Measurements from ENCODE around the gene PCBP3.
"Not testable (repeated sequence)": the region's sequence is repeated elsewhere in the genome, so short reads cannot be mapped to it uniquely, and the experiment has no call there.

Gene PCBP3

GRCh38 chr21:45894450-45894825 lies 250.9 kb downstream of the PCBP3 start:
- DNase-seq (ENCODE audit: low spot score): no peak

- no peak for DNase-seq (ENCODE audit: low spot score)
These were observed 251.6 kb downstream of the PCBP3 start for GRCh38 chr21:45894906-45895777.

- DNase-seq (ENCODE audit: low spot score): no peak
These were observed 252.3 kb downstream of the PCBP3 start for GRCh38 chr21:45895778-45896370.

GRCh38 chr21:45896431-45896830 lies 252.9 kb downstream of the PCBP3 start:
- not testable (repeated sequence) for DNase-seq (ENCODE audit: low spot score)

- no peak for DNase-seq (ENCODE audit: low spot score)
These were observed 253.9 kb downstream of the PCBP3 start for GRCh38 chr21:45897191-45898027.

GRCh38 chr21:45898028-45898350 lies 254.5 kb downstream of the PCBP3 start:
- no peak for DNase-seq (ENCODE audit: low spot score)

- DNase-seq (ENCODE audit: low spot score): no peak
These were observed 255.3 kb downstream of the PCBP3 start for GRCh38 chr21:45898781-45899180.

GRCh38 chr21:45899317-45900033 lies 255.9 kb downstream of the PCBP3 start:
- no peak for DNase-seq (ENCODE audit: low spot score)

GRCh38 chr21:45900034-45900868 lies 256.7 kb downstream of the PCBP3 start:
- DNase-seq (ENCODE audit: low spot score): no peak

- no peak for DNase-seq (ENCODE audit: low spot score)
These were observed 257.7 kb downstream of the PCBP3 start for GRCh38 chr21:45901061-45901690.

GRCh38 chr21:45902292-45902995 lies 258.9 kb downstream of the PCBP3 start:
- no peak for DNase-seq (ENCODE audit: low spot score)

- no peak for DNase-seq (ENCODE audit: low spot score)
These were observed 261.7 kb downstream of the PCBP3 start for GRCh38 chr21:45905196-45905595.

GRCh38 chr21:45906196-45906805 lies 262.8 kb downstream of the PCBP3 start:
- DNase-seq (ENCODE audit: low spot score): no peak

- no peak for DNase-seq (ENCODE audit: low spot score)
These were observed 263.3 kb downstream of the PCBP3 start for GRCh38 chr21:45906859-45907258.

- DNase-seq (ENCODE audit: low spot score): no peak
These were observed 265.2 kb downstream of the PCBP3 start for GRCh38 chr21:45908536-45909237.

GRCh38 chr21:45909238-45909988 lies 265.9 kb downstream of the PCBP3 start:
- no peak for DNase-seq (ENCODE audit: low spot score)

GRCh38 chr21:45910155-45910547 lies 266.6 kb downstream of the PCBP3 start:
- DNase-seq (ENCODE audit: low spot score): no peak

GRCh38 chr21:45910548-45911221 lies 267.2 kb downstream of the PCBP3 start:
- DNase-seq (ENCODE audit: low spot score): no peak

All from hepatic stellate cell (primary cell).